GM19395 (cell line): ENCODE results near the gene ZNF561.
"Not testable (repeated sequence)": the region's sequence is repeated elsewhere in the genome, so short reads cannot be mapped to it uniquely, and the experiment has no call there.

ENCODE experiments used
- ATAC-seq: cut with Tn5 transposase; IDR thresholded peaks from one replicate; pipeline ENCODE4 v1.9.1; 2021; ENCODE audit warnings: mild to moderate bottlenecking, moderate library complexity; ENCODE audit not compliant: unreplicated experiment

Gene ZNF561

DNA sequence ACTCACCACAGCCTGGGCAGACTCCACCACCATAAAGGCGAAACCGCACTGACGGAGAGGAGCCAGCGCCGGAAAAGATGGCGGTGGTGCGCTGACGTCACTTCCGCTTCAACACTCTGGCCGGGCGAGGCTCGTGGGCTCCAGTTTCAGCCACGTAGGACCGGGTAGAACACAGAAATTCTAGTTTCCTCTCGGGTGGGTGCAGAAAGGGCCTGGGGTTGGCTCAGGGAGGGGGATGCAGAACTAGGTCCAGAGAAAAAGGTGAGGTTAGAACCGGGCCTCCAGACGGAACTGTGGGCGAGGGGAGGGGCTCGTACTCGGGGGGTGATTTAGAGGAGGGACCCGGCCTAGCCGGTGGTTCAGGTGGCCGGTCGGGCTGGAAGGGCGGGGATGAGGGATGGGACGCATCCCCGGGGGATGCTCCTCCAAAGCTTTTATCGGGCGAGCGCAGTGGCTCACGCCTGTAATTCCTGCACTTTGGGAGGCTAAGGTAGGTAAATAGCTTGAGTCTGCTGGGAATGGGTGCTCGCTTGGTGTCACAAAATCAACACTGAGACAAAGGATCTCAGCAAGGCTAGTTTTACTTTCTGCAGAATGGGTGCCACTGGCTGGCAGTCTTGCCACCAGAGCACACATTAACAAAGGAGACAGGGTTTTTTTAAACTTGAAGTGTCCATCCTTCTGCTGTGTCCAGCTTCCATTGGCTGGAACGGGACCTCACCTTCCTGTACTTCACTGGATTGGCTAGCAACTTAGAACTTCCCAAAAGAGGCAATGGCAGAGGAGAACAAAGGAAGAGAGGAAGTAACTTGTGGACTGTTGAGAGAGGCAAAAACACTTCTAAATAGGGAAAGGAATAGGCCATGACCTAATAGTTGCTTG is at the start of gene ZNF561:
TSS of gene ZNF561 (minus strand) at position 77 of the 882 bp plus-strand sequence. CDS start 1,776 bp downstream, outside the sequence.
- ATAC-seq: peak; percentile 76

DNA sequence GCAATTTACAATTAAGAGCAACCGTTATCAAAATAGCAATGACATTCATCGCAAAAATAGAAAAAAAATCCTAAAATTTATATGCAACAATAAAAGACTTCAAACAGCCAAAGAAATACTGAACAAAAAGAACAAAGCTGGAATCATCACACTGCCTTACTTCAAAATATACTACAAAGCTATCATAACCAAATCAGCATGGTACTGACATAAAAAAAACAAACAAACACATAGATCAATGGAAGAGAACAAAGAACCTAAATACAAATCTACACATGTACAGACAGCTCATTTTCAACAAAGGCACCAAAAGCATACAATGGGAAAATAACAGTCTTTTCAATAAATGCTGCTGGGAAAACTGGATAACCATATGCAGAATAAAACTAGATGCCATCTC is 47.5 kb upstream of the ZNF561 start:
- no peak for ATAC-seq

DNA sequence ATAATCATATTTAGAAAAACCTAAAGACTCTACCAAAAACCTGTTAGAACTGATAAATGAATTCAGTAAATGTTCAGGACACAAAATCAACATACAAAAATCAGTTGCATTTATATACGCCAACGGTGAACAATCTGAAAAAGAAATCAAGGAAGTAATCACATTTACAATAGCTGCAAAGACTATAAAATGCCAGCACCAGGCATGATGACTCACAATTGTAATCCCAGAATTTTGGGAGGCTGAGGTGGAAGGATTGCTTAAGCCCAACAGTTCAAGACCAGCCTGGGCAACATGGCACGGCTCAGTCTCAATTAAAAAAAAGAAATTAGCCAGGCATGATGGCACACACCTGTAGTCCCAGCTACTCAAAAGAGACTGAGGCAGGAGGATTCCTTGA is 46.9 kb upstream of the ZNF561 start:
- no peak for ATAC-seq

DNA sequence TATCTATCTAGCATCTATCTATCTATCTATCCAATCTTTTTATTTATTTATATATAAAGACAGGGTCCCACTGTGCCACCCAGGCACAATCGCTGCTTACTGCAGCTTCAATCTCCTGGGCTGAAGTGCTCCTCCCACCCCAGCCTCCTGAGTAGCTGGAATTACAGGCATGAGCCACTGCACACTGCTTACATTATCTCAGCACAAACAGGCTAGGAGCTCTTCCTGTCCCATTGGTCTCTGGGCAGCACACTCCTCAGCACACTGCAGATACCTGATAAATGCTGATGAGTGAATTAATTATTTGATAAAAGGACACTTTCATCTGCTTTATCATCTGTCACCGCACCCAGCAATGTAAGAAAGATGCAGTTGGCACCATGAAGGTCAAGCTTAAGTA is 37.7 kb upstream of the ZNF561 start:
- ATAC-seq: no peak

DNA sequence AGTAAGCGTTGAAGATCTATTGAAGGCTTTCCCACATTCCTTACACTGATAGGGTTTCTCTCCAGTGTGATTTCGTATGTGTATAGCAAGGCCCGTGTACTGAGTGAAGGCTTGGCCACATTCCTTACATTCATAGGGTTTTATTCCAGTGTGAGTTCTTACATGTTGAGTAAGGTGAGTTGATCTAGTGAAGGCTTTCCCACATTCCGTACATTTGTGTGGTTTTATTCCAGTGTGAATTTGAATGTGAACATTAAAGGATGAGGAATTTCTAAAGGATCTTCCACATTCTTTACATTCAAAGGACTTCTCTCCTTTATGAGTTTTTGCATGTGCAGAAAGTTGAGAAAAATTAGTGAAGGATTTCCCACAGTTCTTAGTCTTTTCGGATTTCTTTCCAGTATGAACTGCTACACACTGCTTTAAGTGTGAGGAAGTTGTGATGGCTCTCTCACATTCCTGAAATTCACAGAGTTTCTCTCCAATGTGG is 32.1 kb upstream of the ZNF561 start:
- ATAC-seq: not testable (repeated sequence)

DNA sequence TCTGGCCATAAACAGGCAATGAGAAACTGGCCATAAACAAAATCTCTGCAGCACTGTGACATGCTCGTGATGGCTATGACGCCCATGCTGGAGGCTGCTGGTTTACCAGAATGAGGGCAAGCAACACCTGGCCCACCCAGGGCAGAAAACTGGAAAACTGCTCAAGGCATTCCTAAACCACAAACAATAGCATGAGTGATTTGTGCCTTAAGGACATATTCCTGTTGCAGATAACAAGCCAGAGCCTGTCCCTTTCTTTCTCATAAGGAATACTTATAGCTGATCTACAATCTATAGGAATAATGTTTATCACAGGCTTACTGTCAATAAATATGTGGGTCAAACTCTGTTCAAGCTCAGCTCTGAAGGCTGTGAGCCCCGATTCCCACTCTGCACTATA is 30.4 kb upstream of the ZNF561 start:
- not testable (repeated sequence) for ATAC-seq

DNA sequence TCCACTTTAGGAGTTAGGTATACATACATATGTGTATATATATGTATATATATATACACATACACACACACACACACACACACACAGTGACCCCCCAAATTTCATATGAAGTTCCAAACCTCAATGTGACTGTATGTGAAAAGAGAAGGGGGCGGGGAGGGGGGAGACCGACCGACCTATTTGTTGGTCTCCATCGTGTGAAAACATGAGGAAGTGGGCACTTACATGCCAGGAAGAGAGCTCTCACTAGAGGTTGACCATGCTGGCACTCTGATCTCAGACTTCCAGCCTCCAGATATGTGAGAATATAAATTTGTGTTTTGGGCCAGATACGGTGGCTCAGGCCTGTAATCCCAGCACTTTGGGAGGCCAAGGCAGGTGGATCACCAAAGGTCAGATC is 29.3 kb upstream of the ZNF561 start:
- no peak for ATAC-seq

DNA sequence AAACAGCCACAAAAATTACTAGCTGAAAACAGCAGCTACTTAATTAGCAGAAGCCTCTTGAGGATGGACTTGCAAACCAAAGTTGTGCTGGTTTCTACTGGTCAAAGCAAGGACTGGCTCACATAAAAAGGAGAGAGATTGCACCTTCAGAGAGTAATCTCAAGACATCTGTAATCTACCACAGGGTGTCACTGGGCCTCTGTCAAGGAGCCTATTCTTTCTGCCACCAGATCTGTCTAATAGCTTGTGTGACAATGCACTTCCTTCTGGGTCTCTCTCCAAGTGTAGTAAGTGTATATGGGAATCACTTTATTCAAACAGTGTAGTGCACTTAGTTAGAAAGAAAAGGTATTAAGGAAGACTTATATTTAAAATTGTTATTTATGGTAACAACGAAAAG is 24.4 kb upstream of the ZNF561 start:
- ATAC-seq: no peak

DNA sequence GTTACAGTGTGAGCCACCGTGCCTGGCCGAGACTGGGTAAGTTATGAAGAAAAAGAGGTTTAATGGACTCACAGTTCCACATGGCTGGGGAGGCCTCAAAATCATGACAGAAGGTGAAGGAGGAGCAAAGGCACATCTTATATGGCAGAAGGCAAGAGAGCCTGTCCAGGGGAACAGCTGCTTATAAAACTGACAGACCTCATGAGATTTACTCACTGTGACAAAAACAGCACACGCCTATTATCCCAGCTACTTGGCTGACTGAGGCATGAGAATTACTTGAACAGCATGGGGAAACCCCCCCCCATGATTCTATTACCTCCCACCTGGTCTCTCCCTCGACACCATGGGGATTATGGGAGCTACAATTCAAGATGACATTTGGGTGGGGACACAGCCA is 23.4 kb upstream of the ZNF561 start:
- no peak for ATAC-seq

DNA sequence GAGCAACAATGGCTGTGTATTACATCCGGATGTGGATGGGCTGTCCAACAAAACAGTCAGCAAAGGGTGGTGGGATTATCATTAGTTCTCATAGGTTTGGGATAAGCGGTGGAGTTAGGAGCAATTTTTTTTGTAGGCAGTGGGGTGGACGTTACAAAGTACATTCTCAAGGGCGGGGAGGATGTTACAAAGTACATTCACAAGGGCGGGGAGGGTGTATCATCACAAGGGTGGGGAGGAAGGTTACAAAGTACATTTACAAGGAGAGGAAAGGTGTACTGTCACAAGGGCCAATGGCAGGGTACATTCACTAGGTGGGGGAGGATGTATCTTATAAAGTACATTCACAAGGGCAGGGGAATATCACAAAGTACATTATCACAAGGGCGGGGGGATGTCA is 20.8 kb upstream of the ZNF561 start:
- ATAC-seq: no peak

DNA sequence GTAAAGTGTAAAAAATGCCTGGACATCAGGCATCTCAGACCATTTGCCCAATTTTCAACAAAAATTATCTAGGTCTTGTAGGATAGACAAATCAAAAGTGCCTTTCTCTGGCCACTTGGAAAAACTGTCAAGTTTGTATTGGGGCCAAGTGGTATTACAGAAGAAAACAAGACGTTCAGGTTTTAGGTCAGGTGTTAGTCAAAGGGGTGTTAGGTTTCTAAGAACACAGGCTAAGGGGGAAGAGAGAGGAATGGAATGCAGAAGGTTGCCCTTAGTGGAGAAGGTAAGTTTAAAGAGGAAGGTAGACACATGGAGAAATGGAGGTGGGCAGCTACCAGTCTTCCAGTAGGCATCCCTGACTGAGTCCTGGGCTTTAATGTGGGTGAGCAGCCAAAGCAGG is 19.9 kb upstream of the ZNF561 start:
- no peak for ATAC-seq

DNA sequence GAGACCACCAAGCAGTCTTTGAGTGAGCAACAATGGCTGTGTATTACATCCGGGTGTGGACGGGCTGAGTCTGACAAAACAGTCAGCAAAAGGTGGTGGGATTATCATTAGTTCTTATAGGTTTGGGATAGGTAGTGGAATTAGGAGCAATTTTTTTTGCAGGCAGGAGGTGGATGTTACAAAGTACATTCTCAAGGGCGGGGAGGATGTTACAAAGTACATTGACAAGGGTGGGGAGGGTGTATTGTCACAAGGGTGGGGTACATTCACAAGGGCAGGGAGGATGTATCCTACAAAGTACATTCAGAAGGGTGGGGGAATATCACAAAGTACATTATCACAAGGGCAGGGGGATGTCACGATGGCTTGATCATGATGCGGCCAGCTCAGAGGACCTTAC is 15.0 kb upstream of the ZNF561 start:
- ATAC-seq: no peak

DNA sequence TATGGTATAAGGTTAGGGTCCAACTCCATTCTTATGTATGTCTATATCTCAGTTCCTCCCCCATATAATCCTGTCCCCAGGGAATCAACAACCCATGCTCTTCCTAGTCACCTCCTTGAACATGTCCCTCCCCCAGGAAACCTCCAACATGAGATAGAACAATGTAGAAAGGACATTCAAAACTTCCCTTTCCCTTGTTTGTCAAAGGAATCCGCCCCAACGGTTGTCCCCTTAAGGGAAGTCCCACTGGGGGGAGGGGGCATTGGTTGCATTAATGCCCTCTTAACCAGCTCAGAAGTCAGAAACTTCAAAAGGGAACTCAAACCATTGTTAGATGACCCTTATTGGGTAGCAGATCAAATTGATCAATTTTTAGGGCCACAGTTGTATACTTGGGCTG is 6.8 kb upstream of the ZNF561 start:
- ATAC-seq: no peak

DNA sequence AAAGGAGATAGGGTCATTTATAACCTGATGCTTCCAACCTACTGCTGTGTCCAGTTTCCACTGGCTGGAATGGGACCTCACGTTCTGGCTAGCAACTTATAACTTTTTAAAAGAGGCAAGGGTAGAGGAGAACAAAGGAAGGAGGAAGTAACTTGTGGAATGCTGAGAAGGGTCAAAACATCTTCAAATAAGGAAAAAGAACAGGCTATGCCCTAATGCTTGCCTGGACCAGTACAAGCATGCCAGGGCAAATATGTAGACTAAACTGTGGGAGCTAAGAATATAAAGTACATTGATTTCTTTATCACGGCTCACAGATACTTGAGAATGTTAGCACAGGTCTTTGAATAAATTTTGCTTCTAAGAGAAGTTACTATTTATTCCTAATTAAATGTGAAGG is 1.5 kb upstream of the ZNF561 start:
- ATAC-seq: no peak

DNA sequence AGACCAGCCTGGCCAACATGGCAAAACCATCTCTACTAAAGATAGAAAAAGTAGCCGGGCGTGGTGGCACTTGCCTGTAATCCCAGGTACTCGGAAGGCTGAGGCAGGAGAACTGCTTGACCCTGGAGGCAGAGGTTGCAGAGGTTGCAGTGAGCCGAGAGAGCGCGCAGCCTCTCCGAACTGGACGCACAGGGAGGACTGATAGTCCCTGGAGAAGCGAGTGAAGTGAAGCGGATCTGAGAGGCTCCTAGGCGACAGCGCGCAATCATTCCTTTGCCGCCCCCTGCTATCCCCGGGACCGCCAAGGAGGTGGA is 233 bp downstream of the ZNF561 start:
- no peak for ATAC-seq

DNA sequence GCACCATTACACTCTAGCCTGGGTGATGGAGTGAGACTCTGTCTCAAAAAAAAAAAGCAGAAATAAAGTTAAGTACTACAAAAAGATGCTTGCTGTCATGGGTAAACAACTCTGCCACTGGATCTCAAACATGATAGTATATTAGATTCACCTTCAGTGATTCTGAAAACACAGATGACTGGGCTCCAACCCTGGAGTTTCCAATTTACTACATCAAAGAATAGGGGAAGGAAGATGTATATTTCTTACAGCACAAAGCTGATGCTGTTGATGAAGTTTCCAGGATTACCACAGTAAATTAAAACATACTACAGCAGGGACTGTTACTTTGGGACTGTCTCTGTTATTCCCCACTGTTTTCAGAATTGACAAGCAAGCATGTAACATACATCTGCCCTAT is 5.2 kb downstream of the ZNF561 start:
- ATAC-seq: no peak

DNA sequence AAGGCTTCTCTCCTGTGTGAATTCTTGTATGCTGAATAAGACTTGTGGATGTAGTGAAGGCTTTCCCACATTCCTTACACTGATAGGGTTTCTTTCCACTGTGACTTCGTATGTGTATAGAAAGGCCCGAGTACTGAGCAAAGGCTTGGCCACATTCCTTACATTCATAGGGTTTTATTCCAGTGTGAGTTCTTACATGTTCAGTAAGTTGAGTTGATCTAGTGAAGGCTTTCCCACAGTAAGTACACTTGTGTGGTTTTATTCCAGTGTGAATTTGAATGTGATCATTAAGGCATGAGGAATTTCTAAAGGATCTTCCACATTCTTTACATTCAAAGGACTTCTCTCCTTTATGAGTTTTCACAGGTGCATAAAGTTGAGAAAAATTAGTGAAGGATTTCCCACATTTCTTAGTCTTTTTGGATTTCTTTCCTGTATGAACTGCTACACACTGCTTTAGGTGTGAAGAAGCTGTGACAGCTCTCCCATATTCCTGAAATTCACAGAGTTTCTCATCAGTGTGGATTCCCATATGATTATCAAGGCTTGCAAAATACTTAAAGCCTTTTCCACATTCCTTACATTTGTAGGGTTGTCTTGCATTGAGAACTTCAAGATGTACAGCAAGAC is 10.4 kb downstream of the ZNF561 start:
- ATAC-seq: no peak

DNA sequence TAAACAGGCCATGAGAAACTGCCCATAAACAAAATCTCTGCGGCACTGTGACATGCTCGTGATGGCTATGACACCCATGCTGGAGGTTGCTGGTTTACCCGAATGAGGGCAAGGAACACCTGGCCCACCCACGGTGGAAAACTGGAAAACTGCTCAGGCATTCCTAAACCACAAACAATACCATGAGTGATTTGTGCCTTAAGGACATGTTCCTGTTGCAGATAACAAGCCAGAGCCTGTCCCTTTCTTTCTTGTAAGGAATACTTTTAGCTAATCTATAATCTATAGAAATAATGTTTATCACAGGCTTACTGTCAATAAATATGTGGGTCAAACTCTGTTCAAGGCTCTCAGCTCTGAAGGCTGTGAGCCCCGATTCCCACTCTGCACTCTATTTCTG is 12.1 kb downstream of the ZNF561 start:
- ATAC-seq: no peak

DNA sequence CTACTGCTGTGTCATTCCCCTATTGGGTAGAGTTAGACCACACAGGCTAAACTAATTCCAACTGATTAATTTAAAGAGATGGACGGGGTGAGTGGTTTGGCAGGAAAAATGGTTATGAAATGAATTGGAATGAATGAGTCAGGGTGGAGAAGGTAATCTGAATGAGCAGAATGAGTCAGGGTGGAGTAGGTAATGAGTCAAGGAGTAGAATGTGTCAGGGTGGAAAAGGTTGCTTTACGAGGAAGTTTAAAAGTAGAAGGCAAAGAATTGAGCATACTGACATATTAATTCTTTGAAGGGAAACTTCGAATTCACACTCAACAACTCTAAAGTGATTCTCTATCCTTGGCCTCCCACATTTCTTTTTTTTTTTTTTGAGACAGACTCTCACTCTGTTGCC is 24.0 kb downstream of the ZNF561 start:
- ATAC-seq: no peak

DNA sequence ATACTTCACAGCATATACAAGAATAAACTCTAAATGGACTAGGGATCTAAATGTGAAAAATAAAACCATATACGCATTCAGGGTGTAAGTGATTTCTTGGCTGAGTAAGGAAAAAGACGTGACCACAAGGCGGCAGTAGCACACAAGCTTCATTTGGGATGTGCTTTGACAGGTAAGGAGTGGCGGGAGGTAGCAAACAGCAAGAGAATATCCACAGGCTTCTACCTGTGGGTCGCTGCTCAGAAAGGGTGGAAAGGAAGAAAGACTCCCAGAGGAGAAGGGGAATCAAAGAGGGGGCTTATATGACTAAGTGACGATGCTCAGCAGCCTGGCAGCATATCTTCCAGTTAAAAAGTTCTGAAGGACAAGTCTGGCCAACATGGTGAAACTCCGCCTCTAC is 34.3 kb downstream of the ZNF561 start:
- no peak for ATAC-seq

DNA sequence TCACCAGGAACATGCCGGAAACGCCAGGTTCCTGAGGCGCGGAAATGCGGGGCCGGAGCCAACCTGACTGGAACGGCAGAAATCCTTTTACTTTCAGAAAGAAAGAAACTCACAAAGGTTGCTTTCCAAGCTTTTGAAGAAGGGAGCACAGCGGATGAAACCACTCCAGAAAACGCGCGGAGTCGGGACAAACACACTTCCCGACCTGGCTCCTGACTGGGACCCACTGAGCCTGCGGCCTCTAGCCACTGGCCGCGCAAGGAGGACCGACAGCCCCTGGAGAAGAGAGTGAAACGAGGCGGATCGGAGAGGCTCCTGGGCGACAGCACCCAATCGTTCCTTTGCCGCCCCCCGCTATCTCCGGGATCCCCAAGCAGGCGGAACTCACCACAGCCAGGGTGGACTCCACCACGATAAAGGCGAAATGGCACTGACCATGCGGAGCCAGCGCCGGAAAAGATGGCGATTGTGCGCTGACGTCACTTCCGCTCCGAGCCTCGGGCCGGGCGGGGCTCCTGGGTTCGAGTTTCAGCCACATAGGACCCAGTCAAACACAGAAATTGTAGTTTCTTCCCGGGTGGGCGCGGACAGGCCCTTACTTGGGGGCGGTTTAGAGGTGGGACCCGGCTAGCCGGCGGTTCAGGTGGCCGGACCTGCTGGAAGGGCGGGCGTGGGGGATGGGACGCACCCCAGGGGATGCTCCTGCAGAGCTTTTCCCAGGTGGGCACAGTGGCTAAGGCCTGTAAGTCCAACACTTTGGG is 36.8 kb downstream of the ZNF561 start, which contains the start of gene ZNF121:
TSS of gene ZNF121 (minus strand) at position 432 of the 761 bp plus-strand sequence. CDS start 16,407 bp downstream, outside the sequence.
- peak; percentile 90 for ATAC-seq
